Vagina (tissue), 2 donors: ENCODE data around the gene TMPRSS13.

Experiments used
- CTCF ChIP-seq, 3 experiments: fragments of 450-650 bp in 2 of 3; fragments of 200-600 bp in 1 of 3; sonication (generic) in 1 of 3; IDR thresholded peaks; one replicate each; pipeline ENCODE4 v1.5.1; 2017 to 2019; ENCODE audit warnings: antibody characterized with exemption in 3 of 3, mild to moderate bottlenecking in 2 of 3, moderate library complexity in 2 of 3
- POLR2AphosphoS5 ChIP-seq, 2 donors: sonication (generic); formaldehyde crosslinking; IDR thresholded peaks; one replicate each; pipeline ENCODE4 v1.9.0; 2017; ENCODE audit warnings: antibody characterized with exemption in 2 of 2, mild to moderate bottlenecking in 2 of 2, low read depth in 1 of 2; ENCODE audit not compliant: insufficient read depth in 1 of 2

DNA sequence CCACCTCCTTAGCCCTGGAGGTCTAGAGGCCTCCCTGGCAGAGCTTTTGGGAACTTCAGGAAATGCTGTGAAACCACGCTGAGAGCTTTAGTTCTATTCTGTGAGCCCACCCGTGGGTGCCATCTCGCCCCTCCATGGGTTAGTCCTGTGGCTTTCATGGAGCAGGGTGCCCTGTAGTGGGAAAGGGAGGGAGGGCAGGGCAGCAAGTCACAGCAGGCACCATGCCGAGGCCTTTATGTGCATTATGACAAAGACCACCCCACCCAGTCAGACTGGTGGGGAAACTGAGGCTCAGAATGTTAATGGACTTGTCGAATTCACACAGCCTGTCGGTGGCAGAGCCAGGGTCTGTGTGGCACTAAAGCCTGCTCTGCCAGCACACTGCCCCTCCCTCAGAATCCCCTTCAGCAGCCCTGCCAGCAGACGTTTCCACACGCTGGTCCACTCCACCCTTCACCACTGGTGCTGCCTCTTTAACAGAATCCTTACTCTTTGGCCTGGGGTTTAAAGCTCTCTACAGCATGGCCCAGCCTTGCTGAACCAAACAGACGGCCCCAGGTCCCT lies 13.4 kb downstream of the TMPRSS13 start:
- TF ChIP-seq CTCF (IDR thresholded peaks at IDR 0.05), result no peak
- no peak for TF ChIP-seq POLR2AphosphoS5 (IDR thresholded peaks at IDR 0.05; ENCODE audit: insufficient read depth in 1 of 2, low read depth in 1 of 2)
